GM12865 (cell line): ENCODE results near the gene NET1.

Source experiments
- DNase-seq: peaks from one replicate; pipeline ENCODE4 v3.0.0; 2010; ENCODE audit warnings: low read depth
- H3K4me3 ChIP-seq: 2 replicates; pipeline ENCODE4 v1.5.1; 2011; ENCODE audit warnings: mild to moderate bottlenecking, low read depth, low read length, control low read depth
- CTCF ChIP-seq: IDR thresholded peaks from 2 replicates; pipeline ENCODE4 v1.5.1; 2011; ENCODE audit warnings: low read length, control low read depth, low read depth, inconsistent platforms; ENCODE audit not compliant: insufficient read depth; ENCODE audit errors: missing control alignments

The NET1 gene

GRCh38 chr10:5387169-5387568 lies 25.2 kb upstream of the NET1 start:
- DNase-seq = no peak
- no peak overlapping the region for H3K4me3 ChIP-seq
- no peak for TF ChIP-seq CTCF

- H3K4me3 ChIP-seq = no peak overlapping the region
- TF ChIP-seq CTCF = no peak
- no peak for DNase-seq
These were observed 21.7 kb upstream of the NET1 start for GRCh38 chr10:5390607-5391205.

- no peak overlapping the region for H3K4me3 ChIP-seq
- no peak for TF ChIP-seq CTCF
- DNase-seq = no peak
These were observed 20.6 kb upstream of the NET1 start for GRCh38 chr10:5391790-5392189.

- TF ChIP-seq CTCF = no peak
These were observed 18.8 kb upstream of the NET1 start for GRCh38 chr10:5393529-5393928.

GRCh38 chr10:5395168-5395567 lies 17.2 kb upstream of the NET1 start:
- DNase-seq = no peak
- H3K4me3 ChIP-seq = no peak overlapping the region
- TF ChIP-seq CTCF = no peak

More at GRCh38 chr10:5393529-5393928, 18.8 kb upstream of the NET1 start:
- no peak overlapping the region for H3K4me3 ChIP-seq
- DNase-seq = no peak

- no peak overlapping the region for H3K4me3 ChIP-seq
- no peak for TF ChIP-seq CTCF
- no peak for DNase-seq
These were observed 15.6 kb upstream of the NET1 start for GRCh38 chr10:5396556-5397300.

GRCh38 chr10:5399332-5399731 lies 13.0 kb upstream of the NET1 start:
- no peak for TF ChIP-seq CTCF
- no peak for DNase-seq

More at GRCh38 chr10:5399332-5399731, 13.0 kb upstream of the NET1 start:
- no peak overlapping the region for H3K4me3 ChIP-seq
